Activated CD4-positive, alpha-beta T cell treated with anti-CD3 and anti-CD28 coated beads for 36 hours (primary cell): ENCODE measurements around the gene TEX50. TPM values are rescaled to one million over a fixed set of nuclear protein-coding genes. Genes with fewer than 3 reads are reported as not detected.
"Not testable (repeated sequence)": the region's sequence is repeated elsewhere in the genome, so short reads cannot be mapped to it uniquely, and the experiment has no call there.

ENCODE experiments used
- ATAC-seq: fragments of 200-7000 bp; cut with Tn5 transposase; one replicate; pipeline ENCODE4 v1.10.0; 2021; ENCODE audit warnings: mild to moderate bottlenecking, moderate library complexity
- CTCF ChIA-PET: fragments of 350-600 bp; sonication (Branson Sonifier 250); formaldehyde crosslinking; loops from one replicate; lab custom pipeline; 2021; ENCODE audit warnings: antibody characterized with exemption; lab: Charles Lee
- POLR2A ChIA-PET: fragments of 350-600 bp; sonication (Branson Sonifier 250); formaldehyde crosslinking; loops from one replicate; lab custom pipeline; 2021; ENCODE audit warnings: antibody characterized with exemption, inconsistent platforms; lab: Charles Lee
- DNase-seq: peaks from one replicate; pipeline ENCODE4 v3.0.0-alpha.2; 2020
- H3K27ac Mint-ChIP-seq: one replicate; pipeline ENCODE4 v1.8.0; 2021; ENCODE audit warnings: mixed read lengths
- H3K27me3 Mint-ChIP-seq: one replicate; pipeline ENCODE4 v1.8.0; 2021; ENCODE audit warnings: mixed read lengths
- H3K36me3 Mint-ChIP-seq: one replicate; pipeline ENCODE4 v1.8.0; 2021; ENCODE audit warnings: low read depth, mixed read lengths
- H3K4me1 Mint-ChIP-seq: one replicate; pipeline ENCODE4 v1.8.0; 2021; ENCODE audit warnings: mixed read lengths
- H3K4me3 Mint-ChIP-seq: one replicate; pipeline ENCODE4 v1.8.0; 2021; ENCODE audit warnings: mild to moderate bottlenecking, moderate library complexity, mixed read lengths
- H3K9me3 Mint-ChIP-seq: one replicate; pipeline ENCODE4 v1.8.0; 2021; ENCODE audit warnings: low read depth, mixed read lengths
- intact Hi-C, 2 experiments: fragments of 100-400 bp; cut with DNase I in 1 of 2; cut with micrococcal nuclease in 1 of 2; formaldehyde crosslinking; loops; one replicate each; pipeline versions ENCODE4 v1.14.2 to v1.15.1; 2022 to 2024; cut with DNase I, micrococcal nuclease
- total RNA-seq, 2 experiments: library from RNA; stranded (reverse); gene quantifications; one replicate each; pipeline ENCODE4 v1.2.3, GENCODE V29; 2021

The TEX50 gene, protein sequence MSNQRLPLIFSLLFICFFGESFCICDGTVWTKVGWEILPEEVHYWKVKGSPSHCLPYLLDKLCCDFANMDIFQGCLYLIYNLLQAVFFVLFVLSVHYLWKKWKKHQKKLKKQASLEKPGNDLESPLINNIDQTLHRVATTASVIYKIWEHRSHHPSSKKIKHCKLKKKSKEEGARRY
- total RNA-seq = not detected

GRCh38 chr1:173635116-173635515 is at the start of gene TEX50:
TEX50 (plus strand) TSS chr1:173635338; CDS start chr1:173635522, 184 bp downstream.
- POLR2A ChIA-PET = no interaction called here
- peaks cover 2% of the 10 kb centered on the region for H3K27me3 Mint-ChIP-seq
- no peaks in the 10 kb centered on the region for H3K36me3 Mint-ChIP-seq
- DNase-seq (no peak), ATAC-seq (no peak)
- intact Hi-C loops = no loop called here
- CTCF ChIA-PET = interaction anchor here (1.0 kb wide), 1 partner anchor 10 kb away, joined by 4 read pairs; no protein-coding TSS in a partner anchor
- no peaks in the 10 kb centered on the region for H3K4me1 Mint-ChIP-seq
- H3K27ac Mint-ChIP-seq = no peak within 1 kb of the TSS
- H3K4me3 Mint-ChIP-seq = no peak within 1 kb of the TSS
- H3K9me3 Mint-ChIP-seq = peaks cover 2% of the 10 kb centered on the region

DNA sequence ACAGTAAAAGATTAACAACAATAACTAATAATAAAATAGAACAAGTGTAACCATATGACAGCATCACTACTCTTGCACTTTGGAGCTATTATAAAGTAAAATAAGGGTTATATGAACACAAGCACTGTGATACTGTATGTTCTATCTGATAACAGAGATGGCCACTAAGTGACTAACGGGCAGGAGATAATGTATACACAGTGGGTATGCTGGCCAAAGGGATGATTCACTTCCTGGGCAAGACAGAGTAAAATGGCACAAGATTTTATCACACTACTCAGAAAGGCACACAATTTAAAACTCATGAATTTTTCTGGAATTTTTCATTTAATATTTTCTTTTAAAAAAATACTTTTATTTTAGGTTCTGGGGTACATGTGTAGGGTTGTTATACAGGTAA is 44.6 kb upstream of the TEX50 start:
- no peak overlapping the region for H3K4me3 Mint-ChIP-seq
- H3K9me3 Mint-ChIP-seq = no peaks in the 10 kb centered on the region
- H3K27ac Mint-ChIP-seq = no peak overlapping the region
- no peaks in the 10 kb centered on the region for H3K4me1 Mint-ChIP-seq
- POLR2A ChIA-PET = no interaction called here
- H3K36me3 Mint-ChIP-seq = no peaks in the 10 kb centered on the region
- peaks cover 2% of the 10 kb centered on the region for H3K27me3 Mint-ChIP-seq
- CTCF ChIA-PET = no interaction called here
- ATAC-seq = no peak
- intact Hi-C loops = no loop called here
- no peak for DNase-seq

DNA sequence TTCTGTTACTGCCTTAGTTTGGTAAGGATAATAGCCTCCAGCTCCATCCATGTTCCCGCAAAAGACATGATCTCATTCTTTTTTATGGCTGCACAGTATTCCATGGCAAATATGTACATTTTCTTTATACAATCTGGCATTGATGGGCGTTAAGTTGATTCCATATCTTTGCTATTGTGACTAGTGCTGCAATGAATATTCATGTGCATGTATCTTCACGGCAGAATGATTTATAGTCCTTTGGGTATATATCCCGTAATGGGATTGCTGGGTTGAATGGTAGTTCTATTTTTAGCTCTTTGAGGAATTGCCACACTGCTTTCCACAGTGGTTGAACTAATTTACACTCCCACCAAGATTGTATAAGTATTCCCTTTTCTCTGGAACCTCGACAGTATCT is 44.0 kb upstream of the TEX50 start:
- POLR2A ChIA-PET, H3K4me1 Mint-ChIP-seq, DNase-seq, H3K9me3 Mint-ChIP-seq, intact Hi-C loops, ATAC-seq, H3K4me3 Mint-ChIP-seq, H3K27me3 Mint-ChIP-seq, H3K36me3 Mint-ChIP-seq, H3K27ac Mint-ChIP-seq: not testable (repeated sequence)
- CTCF ChIA-PET = interaction anchor here (1.4 kb wide), 1 partner anchor 161 kb away, joined by 3 read pairs; no protein-coding TSS in a partner anchor

- POLR2A ChIA-PET = no interaction called here
- DNase-seq (no peak), ATAC-seq (no peak)
- peaks cover 2% of the 10 kb centered on the region for H3K27me3 Mint-ChIP-seq
- H3K36me3 Mint-ChIP-seq = no peaks in the 10 kb centered on the region
- no peaks in the 10 kb centered on the region for H3K9me3 Mint-ChIP-seq
- H3K27ac Mint-ChIP-seq = no peak overlapping the region
- H3K4me3 Mint-ChIP-seq = no peak overlapping the region
- CTCF ChIA-PET = no interaction called here
- intact Hi-C loops = no loop called here
- H3K4me1 Mint-ChIP-seq = no peaks in the 10 kb centered on the region
Observed at GRCh38 chr1:173596097-173596825, 38.9 kb upstream of the TEX50 start.

DNA sequence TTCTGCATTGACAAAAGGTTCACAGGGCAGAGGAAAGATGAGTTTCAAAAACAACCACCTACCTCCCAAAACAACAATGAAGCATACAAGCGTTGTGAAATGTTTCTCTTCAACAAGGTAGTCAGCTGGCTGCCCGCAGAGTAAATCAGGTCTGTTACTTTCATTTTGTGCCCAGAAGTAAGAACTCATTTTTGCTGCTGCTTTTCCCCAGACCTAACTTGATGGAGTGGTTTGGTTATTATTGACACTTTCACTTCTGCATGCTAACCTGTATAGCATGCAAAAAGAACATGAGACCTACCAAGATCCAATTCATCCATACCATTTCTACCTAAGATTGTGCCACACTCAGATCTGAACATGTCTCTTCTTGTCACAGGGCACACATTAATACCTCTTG is 33.5 kb upstream of the TEX50 start:
- H3K9me3 Mint-ChIP-seq = no peaks in the 10 kb centered on the region
- ChIA-PET POLR2A (no interaction called here), CTCF (interaction anchor here (0.6 kb wide), 1 partner anchor 28 kb away, joined by 3 read pairs; no protein-coding TSS in a partner anchor)
- no peak overlapping the region for H3K4me3 Mint-ChIP-seq
- H3K27ac Mint-ChIP-seq = no peak overlapping the region
- intact Hi-C loops = no loop called here
- H3K27me3 Mint-ChIP-seq = peaks cover 3% of the 10 kb centered on the region
- H3K4me1 Mint-ChIP-seq = no peaks in the 10 kb centered on the region
- ATAC-seq = no peak
- H3K36me3 Mint-ChIP-seq = no peaks in the 10 kb centered on the region
- no peak for DNase-seq

DNA sequence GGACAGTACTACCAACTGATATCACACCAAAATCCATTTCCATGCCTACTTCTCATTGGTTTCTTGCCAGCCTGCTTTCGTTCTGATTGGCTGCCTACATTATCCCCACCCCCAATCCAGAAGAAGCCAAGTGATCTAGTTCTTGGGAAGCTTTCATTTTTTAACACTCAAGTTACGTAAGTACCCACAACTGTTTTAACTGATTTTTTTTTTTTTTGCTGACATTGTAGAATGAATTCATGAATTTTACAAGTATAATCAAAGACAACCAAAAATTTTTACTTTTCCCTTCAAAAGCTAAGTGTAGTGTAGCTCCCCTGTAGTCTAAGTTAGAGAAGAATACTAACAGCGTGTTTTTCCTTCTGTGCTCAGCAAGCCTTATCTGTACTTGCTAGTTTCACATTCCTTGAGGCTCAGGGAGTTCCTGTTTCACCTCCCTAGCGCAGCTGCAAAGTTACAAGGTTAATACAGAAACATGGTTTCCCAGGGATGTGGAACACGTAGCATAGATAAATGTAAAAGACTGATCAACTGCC is 32.0 kb upstream of the TEX50 start, which contains the start of gene SLC9C2:
SLC9C2 (minus strand) TSS at position 17 of the 536 bp plus-strand sequence. CDS start 1,296 bp downstream, outside the sequence.
- no peak within 1 kb of the TSS for H3K27ac Mint-ChIP-seq
- no peaks in the 10 kb centered on the region for H3K4me1 Mint-ChIP-seq
- ATAC-seq = no peak
- H3K4me3 Mint-ChIP-seq = no peak within 1 kb of the TSS
- ChIA-PET POLR2A (no interaction called here), CTCF (interaction anchor here (0.9 kb wide), 1 partner anchor 172 kb away, joined by 3 read pairs; no protein-coding TSS in a partner anchor)
- no peak for DNase-seq
- no peaks in the 10 kb centered on the region for H3K9me3 Mint-ChIP-seq
- peaks cover 3% of the 10 kb centered on the region for H3K27me3 Mint-ChIP-seq
- intact Hi-C loops = no loop called here
- no peaks in the 10 kb centered on the region for H3K36me3 Mint-ChIP-seq

DNA sequence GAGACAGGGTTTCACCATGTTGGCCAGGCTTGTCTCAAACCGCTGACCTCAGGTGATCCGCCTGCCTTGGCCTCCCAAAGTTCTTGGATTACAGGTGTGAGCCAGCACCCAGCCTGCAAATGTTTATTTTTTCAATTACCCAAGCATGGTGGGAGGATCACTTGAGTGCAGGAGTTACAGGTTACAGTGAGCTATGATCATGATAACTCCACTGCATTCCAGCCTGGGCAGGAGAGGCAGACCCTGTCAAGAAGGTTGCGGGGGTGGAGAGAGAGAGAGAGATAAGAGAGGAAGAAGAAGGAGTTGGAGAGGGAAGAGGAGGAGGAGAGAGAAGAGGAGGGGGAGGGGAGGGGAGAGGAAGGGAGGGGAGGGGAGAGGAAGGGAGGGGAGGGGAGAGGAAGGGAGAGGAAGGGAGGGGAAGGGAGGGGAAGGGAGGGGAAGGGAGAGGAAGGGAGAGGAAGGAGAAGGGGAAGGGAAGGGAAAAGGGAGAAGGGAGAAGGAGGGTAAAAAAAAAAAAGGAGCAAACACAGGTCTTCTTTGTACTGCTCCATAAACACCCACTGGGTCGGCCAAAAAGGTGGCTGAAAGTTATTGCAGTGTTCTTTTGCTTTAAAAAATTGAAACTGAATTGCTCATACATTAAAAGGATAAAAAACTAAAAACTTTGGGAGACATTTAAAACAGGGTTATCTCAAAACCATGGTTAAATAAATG is 26.5 kb upstream of the TEX50 start:
- intact Hi-C loops = no loop called here
- Mint-ChIP-seq H3K4me3 (no peak overlapping the region), H3K27ac (no peak overlapping the region), H3K4me1 (no peaks in the 10 kb centered on the region), H3K27me3 (peaks cover 3% of the 10 kb centered on the region), H3K9me3 (no peaks in the 10 kb centered on the region), H3K36me3 (no peaks in the 10 kb centered on the region)
- ChIA-PET CTCF (interaction anchor here (0.8 kb wide), 1 partner anchor 11 kb away, joined by 3 read pairs; no protein-coding TSS in a partner anchor), POLR2A (no interaction called here)
- ATAC-seq (no peak), DNase-seq (no peak)

DNA sequence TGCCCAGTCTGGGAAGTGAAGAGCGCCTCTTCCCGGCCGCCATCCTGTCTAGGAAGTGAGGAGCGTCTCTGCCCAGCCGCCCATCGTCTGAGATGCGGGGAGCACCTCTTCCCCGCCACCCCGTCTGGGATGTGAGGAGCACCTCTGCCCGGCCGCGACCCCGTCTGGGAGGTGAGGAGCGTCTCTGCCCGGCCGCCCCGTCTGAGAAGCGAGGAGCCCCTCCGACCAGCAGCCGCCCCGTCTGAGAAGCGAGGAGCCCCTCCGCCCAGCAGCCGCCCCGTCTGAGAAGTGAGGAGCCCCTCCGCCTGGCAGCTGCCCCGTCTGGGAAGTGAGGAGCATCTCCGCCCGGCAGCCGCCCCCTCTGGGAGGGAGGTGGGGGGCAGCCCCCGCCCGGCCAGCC is 22.1 kb upstream of the TEX50 start:
- H3K36me3 Mint-ChIP-seq, H3K9me3 Mint-ChIP-seq, H3K27ac Mint-ChIP-seq, H3K4me3 Mint-ChIP-seq, H3K4me1 Mint-ChIP-seq, POLR2A ChIA-PET, intact Hi-C loops, H3K27me3 Mint-ChIP-seq, CTCF ChIA-PET, DNase-seq, ATAC-seq: not testable (repeated sequence)

GRCh38 chr1:173616859-173617258 is 18.3 kb upstream of the TEX50 start:
- Mint-ChIP-seq H3K27ac (no peak overlapping the region), H3K27me3 (peaks cover 10% of the 10 kb centered on the region), H3K36me3 (peaks cover 3% of the 10 kb centered on the region), H3K9me3 (peaks cover 19% of the 10 kb centered on the region), H3K4me1 (no peaks in the 10 kb centered on the region), H3K4me3 (no peak overlapping the region)
- CTCF ChIA-PET = no interaction called here
- POLR2A ChIA-PET = no interaction called here
- ATAC-seq (no peak), DNase-seq (no peak)
- intact Hi-C loops = no loop called here

DNA sequence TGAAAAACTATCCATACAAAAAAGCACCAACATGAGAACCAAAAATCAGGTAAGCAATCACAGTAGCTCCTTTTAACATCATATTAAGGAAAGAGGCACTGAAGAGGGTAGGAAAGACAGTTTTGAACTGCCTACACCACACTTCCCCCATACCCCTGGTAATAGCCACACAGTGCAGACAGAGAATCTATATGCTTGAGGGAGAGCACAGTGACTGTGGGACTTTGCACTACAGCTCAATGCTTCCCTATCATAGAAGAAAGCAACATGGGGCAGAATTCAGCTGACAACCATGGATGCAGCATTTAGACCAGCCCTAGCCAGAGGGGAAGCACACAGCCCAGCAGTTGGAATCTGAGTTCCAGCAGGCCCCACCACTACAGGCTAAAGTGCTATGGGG is 7.9 kb upstream of the TEX50 start:
- POLR2A ChIA-PET = no interaction called here
- H3K36me3 Mint-ChIP-seq = no peaks in the 10 kb centered on the region
- H3K27me3 Mint-ChIP-seq = peaks cover 2% of the 10 kb centered on the region
- no peaks in the 10 kb centered on the region for H3K4me1 Mint-ChIP-seq
- CTCF ChIA-PET = interaction anchor here (1.0 kb wide), 1 partner anchor 196 kb away, joined by 4 read pairs; no protein-coding TSS in a partner anchor
- H3K9me3 Mint-ChIP-seq = no peaks in the 10 kb centered on the region
- DNase-seq (no peak), ATAC-seq (no peak)
- H3K4me3 Mint-ChIP-seq = no peak overlapping the region
- intact Hi-C loops = no loop called here
- H3K27ac Mint-ChIP-seq = no peak overlapping the region

DNA sequence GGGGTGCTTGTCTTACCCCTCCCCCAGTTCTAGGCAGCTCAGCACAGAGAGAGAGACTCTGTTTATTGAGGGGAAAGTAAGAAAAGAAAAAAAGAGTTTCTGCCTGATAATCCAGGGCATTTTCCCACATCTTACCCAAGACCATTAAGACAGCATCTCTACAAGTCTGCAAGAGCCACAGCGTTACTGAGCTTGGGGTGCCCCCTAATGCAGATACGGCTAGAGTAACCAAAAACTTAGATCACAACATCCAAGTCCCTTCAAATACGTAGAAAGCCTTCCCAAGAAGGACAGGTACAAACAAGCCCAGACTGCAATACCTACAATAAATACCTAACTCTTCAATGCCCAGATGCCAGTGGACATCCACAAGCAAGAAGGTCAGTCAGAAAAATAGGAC is 6.2 kb upstream of the TEX50 start:
- H3K4me1 Mint-ChIP-seq = no peaks in the 10 kb centered on the region
- ChIA-PET CTCF (interaction anchor here (0.7 to 0.8 kb wide), 2 partner anchors 27 to 371 kb away, joined by 3 read pairs; no protein-coding TSS in a partner anchor), POLR2A (no interaction called here)
- H3K4me3 Mint-ChIP-seq = no peak overlapping the region
- ATAC-seq (no peak), DNase-seq (no peak)
- H3K36me3 Mint-ChIP-seq = no peaks in the 10 kb centered on the region
- H3K27ac Mint-ChIP-seq = no peak overlapping the region
- intact Hi-C loops = no loop called here
- no peaks in the 10 kb centered on the region for H3K9me3 Mint-ChIP-seq
- peaks cover 2% of the 10 kb centered on the region for H3K27me3 Mint-ChIP-seq
